ENCODE results near the gene FOXD4L5.
"Not testable (repeated sequence)": the region's sequence is repeated elsewhere in the genome, so short reads cannot be mapped to it uniquely, and the experiment has no call there.

FOXD4L5 gene

GRCh38 chr9:65285109-65285508 is at the start of gene FOXD4L5:
FOXD4L5 (minus strand) TSS chr9:65285209; CDS start chr9:65284377, 832 bp downstream.
- not testable (repeated sequence) for DNase-seq (ENCODE audit: low read depth, low spot score)

GRCh38 chr9:65283943-65284342 is 1.1 kb downstream of the FOXD4L5 start:
- DNase-seq (ENCODE audit: low read depth, low spot score) = not testable (repeated sequence)

- DNase-seq (ENCODE audit: low read depth, low spot score) = not testable (repeated sequence)
Measured at GRCh38 chr9:65282976-65283375, 2.0 kb downstream of the FOXD4L5 start.
